Loucy (cell line): ENCODE measurements around the gene DOCK8.

Source experiments
- H2AFZ ChIP-seq: fragments of 200-600 bp; sonication (generic); 2 replicates; pipeline ENCODE4 v1.6.0; 2016; ENCODE audit warnings: antibody characterized with exemption, mild to moderate bottlenecking, low read length, moderate library complexity
- H3F3A ChIP-seq: fragments of 200-600 bp; 2 replicates; pipeline ENCODE4 v1.6.0; 2016; ENCODE audit warnings: antibody characterized with exemption, low read depth, mild to moderate bottlenecking
- H3K27me3 ChIP-seq: fragments of 200-600 bp; sonication (generic); 2 replicates; pipeline ENCODE4 v1.6.1; 2014; ENCODE audit warnings: low read length, mild to moderate bottlenecking; ENCODE audit not compliant: insufficient read depth, poor library complexity, severe bottlenecking
- H3K36me3 ChIP-seq: fragments of 200-600 bp; sonication (generic); 2 replicates; pipeline ENCODE4 v1.6.1; 2016; ENCODE audit warnings: low read length; ENCODE audit not compliant: insufficient read depth
- H3K4me1 ChIP-seq: fragments of 200-600 bp; sonication (generic); 2 replicates; pipeline ENCODE4 v1.5.1; 2014; ENCODE audit warnings: low read length, mild to moderate bottlenecking; ENCODE audit not compliant: insufficient read depth, poor library complexity, severe bottlenecking
- H3K4me2 ChIP-seq: fragments of 200-600 bp; sonication (generic); 2 replicates; pipeline ENCODE4 v1.6.0; 2014; ENCODE audit warnings: antibody characterized with exemption, low read length, low read depth, mild to moderate bottlenecking; ENCODE audit not compliant: poor library complexity, severe bottlenecking
- H3K4me3 ChIP-seq: fragments of 200-600 bp; sonication (generic); 2 replicates; pipeline ENCODE4 v1.5.1; 2014; ENCODE audit warnings: low read length, mild to moderate bottlenecking, mixed read lengths; ENCODE audit not compliant: poor library complexity, severe bottlenecking
- H3K79me2 ChIP-seq: fragments of 200-600 bp; sonication (generic); 2 replicates; pipeline ENCODE4 v1.6.1; 2014; ENCODE audit warnings: low read length; ENCODE audit not compliant: insufficient read depth
- H3K9ac ChIP-seq: fragments of 200-600 bp; sonication (generic); 2 replicates; pipeline ENCODE4 v1.6.0; 2014; ENCODE audit warnings: mild to moderate bottlenecking, low read depth, low read length, moderate library complexity; ENCODE audit not compliant: poor library complexity, severe bottlenecking
- H3K9me2 ChIP-seq: fragments of 200-600 bp; sonication (generic); replicated peaks from 2 replicates; pipeline ENCODE4 v1.6.1; 2016; ENCODE audit warnings: low read depth, low read length, mixed read lengths
- H3K9me3 ChIP-seq: fragments of 200-600 bp; sonication (generic); 2 replicates; pipeline ENCODE4 v1.6.1; 2014; ENCODE audit warnings: mild to moderate bottlenecking, antibody characterized with exemption, low read length, low read depth; ENCODE audit not compliant: insufficient read depth
- H4K20me1 ChIP-seq: fragments of 200-600 bp; sonication (generic); 2 replicates; pipeline ENCODE4 v1.6.0; 2014; ENCODE audit warnings: antibody characterized with exemption, low read length, mild to moderate bottlenecking; ENCODE audit not compliant: insufficient read depth, poor library complexity, severe bottlenecking
- EZH2phosphoT487 ChIP-seq: fragments of 200-600 bp; IDR thresholded peaks from 2 replicates; pipeline ENCODE4 v1.6.1; 2018; ENCODE audit warnings: antibody characterized with exemption, mild to moderate bottlenecking, moderate library complexity, borderline replicate concordance
- TF ChIP-seq, protein P1 (sequence below): fragments of 200-600 bp; sonication (generic); conservative IDR thresholded peaks from 2 replicates; pipeline ENCODE4 v1.5.1; 2014; ENCODE audit warnings: mild to moderate bottlenecking, antibody characterized with exemption, low read length

The DOCK8 gene

DNA sequence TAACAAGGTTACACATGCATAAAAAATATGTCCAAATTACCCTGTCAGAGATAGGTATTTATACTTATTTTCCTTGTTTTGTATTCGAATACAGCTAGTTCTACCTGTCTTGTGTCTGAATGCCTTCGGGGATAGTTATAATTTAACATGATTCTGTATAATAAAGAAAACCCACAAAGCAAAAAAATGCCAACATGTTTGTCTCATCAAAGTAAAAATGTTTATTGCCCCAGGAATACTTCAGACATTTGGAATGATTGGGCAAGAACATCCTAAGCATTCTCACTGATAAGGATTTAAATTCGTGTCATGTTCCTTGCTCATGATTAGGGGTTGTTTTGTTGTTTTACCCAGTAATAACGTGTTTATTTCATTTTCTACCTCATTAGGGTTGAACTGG, 74.5 kb downstream of the DOCK8 start:
- H3K27me3 ChIP-seq = no peaks in the 10 kb centered on the region
- peaks cover 56% of the 10 kb centered on the region for H3K79me2 ChIP-seq
- H3K4me3 ChIP-seq = no peak overlapping the region
- H3K9ac ChIP-seq = no peak overlapping the region
- peaks cover 12% of the 10 kb centered on the region for H4K20me1 ChIP-seq
- peaks cover 6% of the 10 kb centered on the region for H3K4me1 ChIP-seq
- no peaks in the 10 kb centered on the region for H3K9me2 ChIP-seq
- H3K4me2 ChIP-seq = no peak overlapping the region
- no peak overlapping the region for H2AFZ ChIP-seq
- no peaks in the 10 kb centered on the region; the same call in 1 of the 2 replicates for H3F3A ChIP-seq
- peaks cover 87% of the 10 kb centered on the region for H3K36me3 ChIP-seq
- TF ChIP-seq EZH2phosphoT487 = no peak
- TF ChIP-seq, protein P1, sequence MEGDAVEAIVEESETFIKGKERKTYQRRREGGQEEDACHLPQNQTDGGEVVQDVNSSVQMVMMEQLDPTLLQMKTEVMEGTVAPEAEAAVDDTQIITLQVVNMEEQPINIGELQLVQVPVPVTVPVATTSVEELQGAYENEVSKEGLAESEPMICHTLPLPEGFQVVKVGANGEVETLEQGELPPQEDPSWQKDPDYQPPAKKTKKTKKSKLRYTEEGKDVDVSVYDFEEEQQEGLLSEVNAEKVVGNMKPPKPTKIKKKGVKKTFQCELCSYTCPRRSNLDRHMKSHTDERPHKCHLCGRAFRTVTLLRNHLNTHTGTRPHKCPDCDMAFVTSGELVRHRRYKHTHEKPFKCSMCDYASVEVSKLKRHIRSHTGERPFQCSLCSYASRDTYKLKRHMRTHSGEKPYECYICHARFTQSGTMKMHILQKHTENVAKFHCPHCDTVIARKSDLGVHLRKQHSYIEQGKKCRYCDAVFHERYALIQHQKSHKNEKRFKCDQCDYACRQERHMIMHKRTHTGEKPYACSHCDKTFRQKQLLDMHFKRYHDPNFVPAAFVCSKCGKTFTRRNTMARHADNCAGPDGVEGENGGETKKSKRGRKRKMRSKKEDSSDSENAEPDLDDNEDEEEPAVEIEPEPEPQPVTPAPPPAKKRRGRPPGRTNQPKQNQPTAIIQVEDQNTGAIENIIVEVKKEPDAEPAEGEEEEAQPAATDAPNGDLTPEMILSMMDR = no peak
- H3K9me3 ChIP-seq = no peaks in the 10 kb centered on the region

DNA sequence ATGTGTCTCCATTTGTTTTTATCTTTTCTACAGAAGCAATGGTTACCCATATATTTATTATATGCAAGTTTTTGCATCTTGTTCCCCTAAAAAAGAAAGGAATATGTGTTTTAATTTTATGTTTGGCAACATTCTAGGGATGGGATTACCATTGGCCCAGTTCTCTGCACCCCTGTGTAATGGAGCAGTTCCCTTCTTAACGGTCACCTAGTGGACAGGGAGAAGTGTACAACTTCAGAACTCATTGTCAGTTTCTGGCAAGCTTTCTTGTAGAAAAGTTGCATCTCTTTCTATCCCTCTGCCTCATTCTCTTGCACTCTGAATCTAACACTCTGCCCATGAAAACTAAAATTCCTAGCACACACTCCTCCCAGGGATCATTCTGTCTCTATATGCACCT, 78.2 kb downstream of the DOCK8 start:
- Histone ChIP-seq H3K4me2 (no peak overlapping the region), H2AFZ (no peak overlapping the region), H3K79me2 (peaks cover 59% of the 10 kb centered on the region), H3K4me1 (peaks cover 12% of the 10 kb centered on the region), H3K9ac (no peak overlapping the region), H3K36me3 (peaks cover 86% of the 10 kb centered on the region), H3K4me3 (no peak overlapping the region), H3K9me2 (no peaks in the 10 kb centered on the region), H3K27me3 (no peaks in the 10 kb centered on the region), H3F3A (no peaks in the 10 kb centered on the region; the same call in 1 of the 2 replicates), H4K20me1 (peaks cover 14% of the 10 kb centered on the region), H3K9me3 (no peaks in the 10 kb centered on the region)
- TF ChIP-seq EZH2phosphoT487 = no peak
- TF ChIP-seq, protein P1 = peak; percentile 45; the same call in 1 of the 2 replicates

DNA sequence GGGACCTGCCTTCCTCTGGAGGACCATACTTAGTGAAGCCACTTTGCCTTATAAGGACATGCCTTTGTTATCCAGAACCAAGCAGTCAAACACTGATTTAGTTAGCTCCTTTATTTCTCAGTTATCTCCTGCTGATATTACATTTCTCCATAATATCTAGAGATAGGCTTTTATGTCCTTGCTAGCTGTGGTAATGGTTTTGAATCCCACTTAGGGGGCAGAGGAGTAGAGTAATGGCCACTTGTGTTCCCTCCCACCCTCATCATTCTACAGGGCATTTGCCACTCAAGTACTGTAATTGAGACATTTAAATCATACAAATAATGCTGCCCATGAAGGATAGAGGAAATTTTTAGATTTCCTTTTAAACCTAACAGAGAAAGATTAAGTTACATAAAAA, 80.9 kb downstream of the DOCK8 start:
- Histone ChIP-seq H4K20me1 (peaks cover 8% of the 10 kb centered on the region), H3K27me3 (no peaks in the 10 kb centered on the region), H3K36me3 (peaks cover 83% of the 10 kb centered on the region), H3K9me3 (no peaks in the 10 kb centered on the region), H3K4me3 (no peak overlapping the region), H3K9ac (no peak overlapping the region), H3K4me1 (peaks cover 12% of the 10 kb centered on the region), H3K9me2 (no peaks in the 10 kb centered on the region), H3K79me2 (peaks cover 53% of the 10 kb centered on the region), H3F3A (no peaks in the 10 kb centered on the region; the same call in 1 of the 2 replicates), H2AFZ (no peak overlapping the region), H3K4me2 (no peak overlapping the region)
- TF ChIP-seq, protein P1 = no peak
- no peak for TF ChIP-seq EZH2phosphoT487
